Gastroesophageal sphincter (tissue), 3 donors: ENCODE data around the gene PLET1.

Experiments
- CTCF ChIP-seq, 4 experiments: fragments of 200-600 bp in 2 of 4; fragments of 450-650 bp in 2 of 4; sonication (generic) in 1 of 4; IDR thresholded peaks; one replicate each; pipeline ENCODE4 v1.5.1; 2017 to 2019; ENCODE audit warnings: antibody characterized with exemption in 4 of 4, mild to moderate bottlenecking in 2 of 4, moderate library complexity in 2 of 4
- POLR2A ChIP-seq, 2 donors: fragments of 450-650 bp; IDR thresholded peaks; one replicate each; pipeline ENCODE4 v1.6.1; 2017; ENCODE audit warnings: antibody characterized with exemption in 2 of 2, mild to moderate bottlenecking in 2 of 2, moderate library complexity in 1 of 2
- POLR2AphosphoS5 ChIP-seq: sonication (generic); formaldehyde crosslinking; IDR thresholded peaks from one replicate; pipeline ENCODE4 v1.6.1; 2017; ENCODE audit warnings: antibody characterized with exemption

- TF ChIP-seq POLR2A (IDR thresholded peaks at IDR 0.05) (no peak), CTCF (IDR thresholded peaks at IDR 0.05) (no peak), POLR2AphosphoS5 (no peak)
These were observed 29.8 kb upstream of the PLET1 start for GRCh38 chr11:112290493-112290850.
